Activated T-helper 1 cell treated with anti-CD3 and anti-CD28 coated beads, Interleukin-12 subunit alpha, Interleukin-12 subunit beta, Interleukin-2, Interleukin-4 antibody, amounts not matched to agents 30 ng/mL and 10 ng/mL and 1 ng/mL, durations not matched to agents 14 hours and 24 hours and 36 hours (primary cell): ENCODE results near the gene GLIS1. TPM values are rescaled to one million over a fixed set of nuclear protein-coding genes. Genes with fewer than 3 reads are reported as not detected.

ENCODE experiments used
- DNase-seq: peaks from one replicate; pipeline ENCODE4 v3.0.0; 2021; ENCODE audit warnings: low spot score
- H3K27ac Mint-ChIP-seq: one replicate; pipeline ENCODE4 v1.8.0; 2021; ENCODE audit warnings: mild to moderate bottlenecking, mixed read lengths
- H3K27me3 Mint-ChIP-seq: one replicate; pipeline ENCODE4 v1.8.0; 2022; ENCODE audit warnings: mild to moderate bottlenecking, moderate library complexity, mixed read lengths; ENCODE audit not compliant: insufficient read depth
- H3K36me3 Mint-ChIP-seq: one replicate; pipeline ENCODE4 v1.8.0; 2021; ENCODE audit warnings: low read depth, mixed read lengths
- H3K4me1 Mint-ChIP-seq: one replicate; pipeline ENCODE4 v1.8.0; 2021; ENCODE audit warnings: low read depth, mixed read lengths
- H3K4me3 Mint-ChIP-seq: one replicate; pipeline ENCODE4 v1.8.0; 2021; ENCODE audit warnings: mild to moderate bottlenecking, moderate library complexity, mixed read lengths
- H3K9me3 Mint-ChIP-seq: one replicate; pipeline ENCODE4 v1.8.0; 2021; ENCODE audit warnings: mixed read lengths
- intact Hi-C: fragments of 100-400 bp; cut with micrococcal nuclease; formaldehyde crosslinking; loops from one replicate; pipeline ENCODE4 v1.15.1; 2024
- total RNA-seq: library from RNA; stranded (reverse); gene quantifications from 2 replicates; pipeline ENCODE4 v1.2.3, GENCODE V29; 2022

GLIS1 gene
- total RNA-seq, 1 donor from 2014 or later: 0.05 TPM

DNA sequence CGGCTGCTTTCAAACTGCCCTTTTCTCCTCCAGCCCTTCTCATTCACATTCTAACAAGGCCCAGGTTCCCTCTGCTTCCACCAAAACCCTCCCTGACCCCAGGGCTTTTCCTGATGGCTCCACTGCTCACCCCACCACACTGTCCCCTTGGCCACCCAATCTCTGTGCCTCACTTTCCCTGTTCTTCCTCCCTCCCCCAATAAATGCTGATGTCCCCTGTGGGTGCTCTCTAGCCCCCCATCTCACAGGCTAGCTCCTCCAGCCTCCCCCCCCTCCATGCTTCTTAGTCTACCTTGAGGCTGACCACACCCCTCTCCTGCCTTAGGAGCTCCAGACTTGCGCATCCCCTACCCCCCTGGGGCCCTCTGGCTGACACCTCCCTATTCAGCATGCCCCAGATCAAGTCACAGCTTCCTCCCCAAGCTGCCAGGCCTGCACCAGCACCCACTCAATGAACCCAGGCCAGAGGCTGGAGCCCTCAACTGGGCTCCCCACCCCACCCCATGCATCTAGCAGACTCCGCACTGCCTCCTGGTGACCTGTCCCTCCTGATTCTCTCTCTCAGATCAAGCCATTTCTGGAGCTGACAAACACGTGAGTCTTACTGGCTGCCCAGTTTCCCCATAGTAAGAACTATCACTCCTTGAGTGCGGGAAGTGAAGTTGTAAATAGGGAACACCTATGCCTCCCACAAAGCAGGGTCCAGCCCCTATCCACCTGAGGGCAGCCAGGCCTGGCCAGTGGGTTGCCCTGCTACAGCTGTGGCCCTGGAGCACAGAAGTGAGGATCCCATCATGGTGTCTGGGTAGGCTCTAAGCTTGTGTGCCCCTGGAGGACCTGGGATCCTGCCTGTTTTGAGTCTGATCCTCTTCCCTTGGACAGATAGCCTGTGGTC lies 161.9 kb downstream of the GLIS1 start:
- Mint-ChIP-seq H3K36me3 (no peaks in the 10 kb centered on the region), H3K9me3 (no peaks in the 10 kb centered on the region), H3K27me3 (peaks cover 6% of the 10 kb centered on the region), H3K4me1 (no peaks in the 10 kb centered on the region), H3K27ac (no peak overlapping the region), H3K4me3 (no peak overlapping the region)
- no peak for DNase-seq
- intact Hi-C loops: no loop called here

DNA sequence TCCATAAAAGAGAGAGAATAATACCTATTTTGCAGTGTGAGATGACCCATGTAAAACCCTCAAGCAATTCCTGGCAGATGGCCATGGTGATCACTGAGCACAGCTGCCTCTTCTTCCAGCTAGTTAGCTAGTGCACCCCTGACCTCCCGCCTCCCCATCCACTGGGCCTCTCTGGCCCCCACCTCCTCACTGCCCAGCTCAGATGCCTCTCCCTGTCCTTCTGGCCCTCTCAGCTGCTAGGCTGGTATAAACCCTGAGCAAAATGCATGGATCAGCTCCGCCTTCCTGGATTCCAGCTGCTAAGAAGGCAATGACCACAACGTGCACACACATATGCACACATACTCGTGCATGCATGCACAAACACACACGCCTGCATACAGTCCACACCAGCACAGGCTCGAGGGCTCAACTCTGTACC lies 162.6 kb downstream of the GLIS1 start:
- Mint-ChIP-seq H3K4me3 (no peak overlapping the region), H3K27ac (no peak overlapping the region), H3K27me3 (peaks cover 7% of the 10 kb centered on the region), H3K36me3 (no peaks in the 10 kb centered on the region), H3K9me3 (no peaks in the 10 kb centered on the region), H3K4me1 (no peaks in the 10 kb centered on the region)
- no peak for DNase-seq
- intact Hi-C loops: no loop called here

DNA sequence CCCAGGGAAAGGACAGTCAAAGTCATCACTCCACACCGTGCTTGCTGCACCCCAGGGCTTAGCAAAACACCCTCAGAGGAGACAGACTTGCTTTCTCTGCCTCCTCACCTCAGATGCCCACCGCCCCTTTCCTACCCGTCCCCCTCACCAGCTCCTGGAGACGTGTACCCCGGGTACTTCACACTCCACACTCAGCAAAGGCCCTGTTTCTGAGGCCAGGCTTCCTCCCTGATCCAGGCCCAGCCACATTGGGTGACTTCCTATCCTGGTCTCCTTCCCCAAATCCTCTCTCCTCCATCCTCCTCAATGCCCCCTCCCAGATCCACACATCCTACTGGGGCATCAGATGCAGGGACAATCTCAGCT lies 163.0 kb downstream of the GLIS1 start:
- DNase-seq: no peak
- intact Hi-C loops: no loop called here
- H3K36me3 Mint-ChIP-seq: no peaks in the 10 kb centered on the region
- no peaks in the 10 kb centered on the region for H3K4me1 Mint-ChIP-seq
- H3K4me3 Mint-ChIP-seq: no peak overlapping the region
- no peak overlapping the region for H3K27ac Mint-ChIP-seq
- peaks cover 7% of the 10 kb centered on the region for H3K27me3 Mint-ChIP-seq
- H3K9me3 Mint-ChIP-seq: no peaks in the 10 kb centered on the region

DNA sequence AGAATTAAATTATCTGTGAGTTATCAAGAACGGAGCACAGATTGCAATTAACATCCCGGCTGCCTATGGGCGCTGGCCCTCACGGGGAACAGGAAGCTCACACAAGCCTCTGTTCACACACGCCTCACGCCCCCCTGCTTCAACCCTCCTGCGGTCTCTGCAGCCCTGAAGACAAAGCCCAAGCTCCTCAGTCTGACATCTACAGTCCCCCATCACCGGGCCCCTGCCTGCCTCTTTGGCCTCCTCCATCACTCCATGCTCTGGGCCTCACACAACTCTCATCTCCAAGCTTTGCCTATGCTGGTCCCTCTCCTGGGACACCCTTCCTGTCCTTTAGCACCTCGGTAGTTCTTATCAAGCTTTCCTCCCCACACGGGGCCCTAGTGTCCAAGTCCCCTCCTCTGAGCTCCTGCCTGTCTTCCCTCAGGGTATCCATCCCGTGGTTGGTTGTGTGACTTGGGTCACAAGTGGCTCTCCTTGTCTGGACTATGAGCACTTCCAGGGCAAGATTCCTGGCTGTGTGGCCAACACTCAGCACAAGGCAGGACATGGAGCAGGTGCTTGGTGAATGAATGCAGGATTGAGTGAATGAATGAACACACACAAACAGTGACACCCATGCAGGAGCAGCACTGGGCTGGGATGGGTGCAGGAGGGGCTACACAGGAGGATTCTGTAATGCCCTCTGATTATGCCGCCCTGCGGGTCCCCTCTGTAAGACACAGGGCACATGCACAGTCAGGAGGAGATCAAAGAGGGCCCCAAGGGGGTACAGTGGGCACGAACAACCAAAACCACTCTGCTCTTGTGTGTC lies 163.6 kb downstream of the GLIS1 start:
- no peaks in the 10 kb centered on the region for H3K9me3 Mint-ChIP-seq
- H3K27me3 Mint-ChIP-seq: peaks cover 7% of the 10 kb centered on the region
- no peak for DNase-seq
- H3K36me3 Mint-ChIP-seq: no peaks in the 10 kb centered on the region
- intact Hi-C loops: no loop called here
- H3K4me1 Mint-ChIP-seq: no peaks in the 10 kb centered on the region
- H3K27ac Mint-ChIP-seq: no peak overlapping the region
- H3K4me3 Mint-ChIP-seq: no peak overlapping the region

DNA sequence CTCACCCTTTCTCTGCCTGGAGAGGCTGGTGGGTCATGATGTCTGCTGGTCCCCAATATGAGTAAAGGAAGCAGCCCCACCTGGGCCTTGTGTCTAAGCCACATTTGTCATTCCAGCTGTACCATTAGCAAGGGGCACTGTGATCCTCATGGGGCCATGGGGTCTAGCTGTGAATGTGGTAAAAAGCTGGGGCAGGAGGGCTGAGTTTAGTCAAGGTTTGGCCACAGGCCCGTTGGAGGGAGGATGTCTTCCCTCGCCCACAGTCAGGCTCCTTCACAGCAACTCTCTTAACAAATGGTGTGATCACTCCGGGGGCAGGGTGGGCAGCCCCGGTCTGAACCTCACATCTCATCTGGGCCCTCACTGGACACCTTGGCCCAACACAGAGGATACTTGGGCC lies 164.3 kb downstream of the GLIS1 start:
- Mint-ChIP-seq H3K4me1 (no peaks in the 10 kb centered on the region), H3K27me3 (peaks cover 11% of the 10 kb centered on the region), H3K4me3 (no peak overlapping the region), H3K36me3 (no peaks in the 10 kb centered on the region), H3K9me3 (no peaks in the 10 kb centered on the region), H3K27ac (no peak overlapping the region)
- intact Hi-C loops: no loop called here
- DNase-seq: no peak

DNA sequence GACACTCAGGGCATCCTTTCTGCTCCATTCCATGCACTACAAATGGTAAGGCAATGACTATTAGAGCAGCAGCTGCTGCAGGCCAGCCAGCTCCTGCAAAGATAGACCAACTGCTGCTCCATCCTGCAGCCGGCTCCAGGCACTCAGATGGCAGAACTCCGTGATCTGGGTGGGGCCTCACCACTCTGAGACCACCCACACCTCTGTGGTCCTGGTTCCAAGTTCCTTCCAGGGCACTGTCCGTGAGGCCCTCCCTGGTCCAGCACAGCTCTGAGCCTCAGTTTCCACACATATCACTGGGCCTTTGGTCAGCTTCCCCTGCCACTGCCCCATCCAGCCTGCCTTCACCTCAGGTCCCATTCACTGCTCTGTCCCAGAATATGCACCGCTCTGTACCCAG lies 165.0 kb downstream of the GLIS1 start:
- intact Hi-C loops: no loop called here
- H3K4me3 Mint-ChIP-seq: no peak overlapping the region
- H3K9me3 Mint-ChIP-seq: no peaks in the 10 kb centered on the region
- no peak overlapping the region for H3K27ac Mint-ChIP-seq
- no peaks in the 10 kb centered on the region for H3K36me3 Mint-ChIP-seq
- no peaks in the 10 kb centered on the region for H3K4me1 Mint-ChIP-seq
- peaks cover 11% of the 10 kb centered on the region for H3K27me3 Mint-ChIP-seq
- DNase-seq: no peak

DNA sequence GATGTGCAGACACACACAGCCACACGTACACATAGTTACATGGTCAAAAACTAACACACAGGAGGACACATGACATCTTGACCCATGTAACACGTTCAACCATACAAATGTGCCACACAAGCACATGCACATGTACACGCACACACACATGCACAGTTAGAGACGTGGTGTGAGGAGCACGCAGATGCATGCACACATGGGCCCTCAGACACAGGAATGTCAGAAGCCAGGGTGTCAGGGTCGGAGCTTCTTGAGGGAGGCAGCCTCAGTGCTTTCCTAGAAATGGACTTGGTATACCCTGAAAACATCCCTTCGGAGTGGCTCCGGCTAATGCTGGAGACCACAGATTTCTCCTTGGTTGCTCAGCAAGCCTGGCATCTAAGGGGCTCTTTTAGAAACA lies 165.4 kb downstream of the GLIS1 start:
- intact Hi-C loops: no loop called here

DNA sequence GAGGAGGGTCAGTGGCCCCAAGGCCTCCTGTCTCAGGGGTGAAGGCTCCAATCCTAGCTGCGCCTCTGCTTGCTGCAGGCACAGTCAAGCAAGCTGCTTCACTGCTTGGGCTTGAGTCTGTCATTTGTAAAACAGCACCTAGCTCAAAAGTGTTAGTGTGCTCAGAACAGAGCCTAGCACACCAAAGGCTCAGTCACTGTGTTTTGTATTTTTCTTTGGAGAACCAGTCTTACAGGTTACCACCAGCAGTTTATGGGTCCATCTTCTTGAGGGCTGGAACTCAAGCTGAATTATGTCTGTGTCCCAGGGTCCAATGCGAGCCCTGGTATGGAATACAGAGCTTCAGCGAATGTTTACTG lies 166.2 kb downstream of the GLIS1 start:
- no peak overlapping the region for H3K27ac Mint-ChIP-seq
- no peaks in the 10 kb centered on the region for H3K36me3 Mint-ChIP-seq
- no peaks in the 10 kb centered on the region for H3K9me3 Mint-ChIP-seq
- H3K4me3 Mint-ChIP-seq: no peak overlapping the region
- intact Hi-C loops: no loop called here
- no peaks in the 10 kb centered on the region for H3K4me1 Mint-ChIP-seq
- no peak for DNase-seq
- peaks cover 11% of the 10 kb centered on the region for H3K27me3 Mint-ChIP-seq

More for the DNA sequence above, 165.4 kb downstream of the GLIS1 start:
- Mint-ChIP-seq H3K27ac (no peak overlapping the region), H3K9me3 (no peaks in the 10 kb centered on the region), H3K4me1 (no peaks in the 10 kb centered on the region), H3K36me3 (no peaks in the 10 kb centered on the region), H3K27me3 (peaks cover 11% of the 10 kb centered on the region), H3K4me3 (no peak overlapping the region)
- no peak for DNase-seq

DNA sequence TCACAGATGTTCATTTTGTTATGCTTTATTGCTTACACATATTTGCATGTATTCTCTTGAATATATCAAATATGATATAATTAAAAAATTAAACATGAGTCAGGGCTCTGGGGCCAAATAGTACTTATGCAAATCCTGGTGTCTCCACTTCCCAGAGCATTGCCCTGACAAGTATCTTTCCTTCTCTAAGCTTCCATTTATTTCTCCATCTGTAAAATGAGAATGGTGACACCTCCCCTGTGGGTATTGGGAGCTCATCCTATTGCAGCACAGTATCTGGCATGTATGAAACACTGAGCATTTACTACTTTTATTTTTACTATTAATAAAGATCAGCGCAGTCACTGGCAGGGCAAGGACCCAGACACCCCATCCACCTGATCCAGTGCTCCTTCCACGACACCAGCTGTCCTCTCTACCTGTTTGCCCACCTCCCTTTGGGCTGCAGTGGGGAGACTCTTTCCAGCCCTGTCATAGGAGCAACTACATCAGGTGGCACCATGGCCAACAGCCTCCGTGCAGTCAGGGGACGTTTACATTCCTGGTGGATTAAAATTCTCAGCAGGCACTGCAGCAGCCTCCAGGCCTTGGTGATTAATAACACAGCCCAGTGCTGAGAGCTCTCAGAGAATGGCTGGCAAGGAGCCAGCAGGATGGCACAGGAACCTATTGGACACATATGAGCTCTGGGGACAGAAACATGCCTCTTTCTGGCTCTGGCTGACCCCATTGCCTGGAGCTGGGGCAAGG lies 166.7 kb downstream of the GLIS1 start:
- Mint-ChIP-seq H3K4me3 (no peak overlapping the region), H3K27ac (no peak overlapping the region), H3K4me1 (no peaks in the 10 kb centered on the region), H3K36me3 (no peaks in the 10 kb centered on the region), H3K9me3 (no peaks in the 10 kb centered on the region), H3K27me3 (peaks cover 12% of the 10 kb centered on the region)
- intact Hi-C loops: no loop called here
- DNase-seq: no peak

DNA sequence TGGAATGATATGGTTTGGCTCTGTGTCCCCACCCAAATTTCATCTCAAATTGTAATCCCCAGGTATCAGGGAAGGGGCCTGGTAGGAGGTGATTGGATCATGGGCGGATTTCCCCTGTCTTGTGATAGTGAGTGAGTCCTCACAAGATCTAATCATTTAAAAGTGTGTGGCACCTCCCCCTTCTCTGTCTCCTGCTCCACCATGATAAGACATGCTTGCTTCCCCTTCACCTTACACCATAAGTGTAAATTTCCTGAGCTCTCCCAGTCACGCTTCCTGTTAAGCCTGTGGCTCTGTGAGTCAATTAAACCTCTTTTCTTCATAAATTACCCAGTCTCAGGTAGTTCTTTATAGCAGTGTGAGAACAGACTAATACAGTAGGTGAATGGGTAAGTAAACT lies 170.4 kb downstream of the GLIS1 start:
- intact Hi-C loops: no loop called here
- H3K9me3 Mint-ChIP-seq: no peaks in the 10 kb centered on the region
- no peak overlapping the region for H3K27ac Mint-ChIP-seq

DNA sequence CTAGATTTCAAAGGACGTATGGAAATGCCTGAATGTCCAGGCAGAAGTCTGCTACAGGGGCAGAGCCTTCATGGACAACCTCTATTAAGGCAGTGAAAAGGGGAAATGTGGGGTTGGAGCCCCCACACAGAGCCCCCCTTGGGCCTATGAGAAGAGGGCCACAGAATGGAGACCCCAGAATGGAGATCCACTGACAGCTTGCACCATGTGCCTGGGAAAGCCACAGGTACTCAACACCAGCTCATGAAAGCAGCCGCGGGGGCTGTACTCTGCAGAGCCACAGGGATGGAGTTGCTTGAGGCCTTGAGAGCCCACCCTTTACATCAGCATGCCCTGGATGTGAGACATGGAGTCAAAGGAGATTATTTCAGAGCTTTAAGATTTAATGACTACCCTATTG lies 171.1 kb downstream of the GLIS1 start:
- H3K4me1 Mint-ChIP-seq: peaks cover 3% of the 10 kb centered on the region
- DNase-seq: no peak
- intact Hi-C loops: no loop called here
- no peak overlapping the region for H3K4me3 Mint-ChIP-seq
- no peaks in the 10 kb centered on the region for H3K9me3 Mint-ChIP-seq
- no peak overlapping the region for H3K27ac Mint-ChIP-seq
- peaks cover 34% of the 10 kb centered on the region for H3K27me3 Mint-ChIP-seq
- H3K36me3 Mint-ChIP-seq: no peaks in the 10 kb centered on the region

More for the DNA sequence above, 170.4 kb downstream of the GLIS1 start:
- DNase-seq: no peak
- Mint-ChIP-seq H3K36me3 (no peaks in the 10 kb centered on the region), H3K4me3 (no peak overlapping the region), H3K27me3 (peaks cover 32% of the 10 kb centered on the region), H3K4me1 (no peaks in the 10 kb centered on the region)

DNA sequence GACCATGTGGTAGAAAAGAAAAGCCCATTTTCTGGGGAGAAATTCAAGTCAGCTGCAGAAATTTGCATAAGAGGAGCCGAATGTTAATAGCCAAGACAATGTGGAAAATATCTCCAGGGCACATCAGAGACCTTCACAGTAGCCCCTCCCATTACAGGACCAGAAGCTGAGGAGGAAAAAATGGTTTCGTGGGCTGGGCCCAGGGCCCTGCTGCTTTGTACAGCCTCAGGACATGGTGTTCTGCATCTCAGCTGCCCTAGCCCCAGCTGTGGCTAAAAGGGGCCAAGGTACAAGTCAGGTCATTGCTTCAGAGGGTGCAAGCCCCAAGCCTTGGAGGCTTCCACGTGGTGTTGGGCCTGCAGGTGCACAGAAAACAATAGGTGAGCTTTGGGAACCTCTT lies 171.5 kb downstream of the GLIS1 start:
- H3K4me1 Mint-ChIP-seq: peaks cover 7% of the 10 kb centered on the region
- no peaks in the 10 kb centered on the region for H3K36me3 Mint-ChIP-seq
- no peak for DNase-seq
- H3K9me3 Mint-ChIP-seq: no peaks in the 10 kb centered on the region
- peaks cover 34% of the 10 kb centered on the region for H3K27me3 Mint-ChIP-seq
- intact Hi-C loops: no loop called here
- H3K27ac Mint-ChIP-seq: no peak overlapping the region
- no peak overlapping the region for H3K4me3 Mint-ChIP-seq

DNA sequence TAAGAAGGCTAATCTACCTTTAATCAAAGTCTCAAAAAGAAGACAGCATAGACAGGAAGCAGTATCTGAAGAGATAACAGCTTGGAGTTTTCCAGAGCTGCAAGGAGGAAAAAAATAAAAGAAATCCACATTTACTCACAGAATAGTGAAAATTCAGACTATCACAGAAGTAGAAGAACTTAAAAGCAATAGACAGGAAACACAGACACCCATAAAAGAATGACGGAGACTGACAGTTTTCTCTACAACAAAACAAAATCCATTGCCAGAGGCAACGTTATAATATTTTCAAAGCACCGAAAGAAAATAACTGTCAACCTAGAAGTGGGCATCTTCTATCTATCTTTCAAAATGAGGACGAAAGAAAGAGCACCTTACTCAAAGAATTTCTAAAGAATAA lies 175.4 kb downstream of the GLIS1 start:
- no peak for DNase-seq
- peaks cover 26% of the 10 kb centered on the region for H3K27me3 Mint-ChIP-seq
- no peaks in the 10 kb centered on the region for H3K36me3 Mint-ChIP-seq
- intact Hi-C loops: no loop called here
- no peak overlapping the region for H3K27ac Mint-ChIP-seq
- H3K9me3 Mint-ChIP-seq: no peaks in the 10 kb centered on the region
- H3K4me3 Mint-ChIP-seq: no peak overlapping the region
- H3K4me1 Mint-ChIP-seq: peaks cover 16% of the 10 kb centered on the region
